K562 (cell line): Measurements from ENCODE around the gene RDH8. TPM values are rescaled to one million over a fixed set of nuclear protein-coding genes. Genes with fewer than 3 reads are reported as not detected.

Experiments
- CBX5 ChIP-seq: IDR thresholded peaks from 2 replicates; pipeline ENCODE4 v1.6.1; 2014; ENCODE audit warnings: low read depth, borderline replicate concordance
- E4F1 ChIP-seq: fragments of 250-450 bp; sonication (Bioruptor Pico); IDR thresholded peaks from 2 replicates; pipeline ENCODE4 v1.5.0; 2021; ENCODE audit warnings: mild to moderate bottlenecking, borderline replicate concordance
- FOXO4 ChIP-seq: fragments of 450-650 bp; formaldehyde crosslinking; IDR thresholded peaks from 2 replicates; pipeline ENCODE4 v1.4.0; 2020; ENCODE audit warnings: mild to moderate bottlenecking, moderate library complexity
- KAT8 ChIP-seq: fragments of 450-650 bp; IDR thresholded peaks from 2 replicates; pipeline ENCODE4 v1.6.1; 2016; ENCODE audit warnings: low read depth, mild to moderate bottlenecking
- KLF16 ChIP-seq: IDR thresholded peaks from 2 replicates; pipeline ENCODE4 v1.6.1; 2016; ENCODE audit warnings: antibody characterized with exemption
- ZBTB43 ChIP-seq: sonication (generic); formaldehyde crosslinking; IDR thresholded peaks from 2 replicates; pipeline ENCODE4 v1.8.0; 2023; ENCODE audit warnings: mild to moderate bottlenecking, missing genetic modification reagents
- ZNF77 ChIP-seq: fragments of 250-450 bp; sonication (Bioruptor Pico); IDR thresholded peaks from 2 replicates; pipeline ENCODE4 v1.5.0; 2020
- polyA plus RNA-seq, 8 experiments: library from polyadenylated mRNA; depleted of rRNA in 4 of 8; stranded (reverse) in 5 of 8; unstranded in 3 of 8; fragments of >200 nt; fragmentation: Nextera tagmentation in 2 of 8; fragmentation: Illumina TruSeq in 1 of 8; extraction: Ambion mirVana in 2 of 8; extraction: Trizol in 1 of 8; gene quantifications; 2 replicates each; pipeline versions ENCODE4 v1.2.1 to v1.2.3, GENCODE V29; 2011 to 2014; ENCODE audit warnings: inconsistent platforms in 1 of 8, missing spikeins in 1 of 8
- total RNA-seq, 7 experiments: library from RNA; depleted of rRNA in 6 of 7; stranded (reverse); fragments of >200 nt in 6 of 7; fragmentation: Illumina TruSeq in 2 of 7; extraction: Trizol in 2 of 7; gene quantifications; 2 replicates each; pipeline versions ENCODE4 v1.2.1 to v1.2.3, GENCODE V29; 2011 to 2021; ENCODE audit warnings: low replicate concordance in 1 of 7

RDH8 gene
- total and polyA plus RNA-seq, 9 of the 15 experiments (the other 6 are each of a cell fraction or from before 2014, with no cell fraction given), result not detected

- no peak for TF ChIP-seq FOXO4 (CRISPR knock-in tag)
- no peak for TF ChIP-seq E4F1 (CRISPR knock-in tag)
- TF ChIP-seq KLF16, result no peak
- TF ChIP-seq KAT8, result no peak
- no peak for TF ChIP-seq CBX5
- TF ChIP-seq ZBTB43, result no peak
- no peak for TF ChIP-seq ZNF77 (CRISPR knock-in tag)
Measured at GRCh38 chr19:10019246-10019645, 6.0 kb downstream of the RDH8 start (continued).
